ENCODE data around the gene DEK.
"Not testable (repeated sequence)": the region's sequence is repeated elsewhere in the genome, so short reads cannot be mapped to it uniquely, and the experiment has no call there.

DEK gene

DNA sequence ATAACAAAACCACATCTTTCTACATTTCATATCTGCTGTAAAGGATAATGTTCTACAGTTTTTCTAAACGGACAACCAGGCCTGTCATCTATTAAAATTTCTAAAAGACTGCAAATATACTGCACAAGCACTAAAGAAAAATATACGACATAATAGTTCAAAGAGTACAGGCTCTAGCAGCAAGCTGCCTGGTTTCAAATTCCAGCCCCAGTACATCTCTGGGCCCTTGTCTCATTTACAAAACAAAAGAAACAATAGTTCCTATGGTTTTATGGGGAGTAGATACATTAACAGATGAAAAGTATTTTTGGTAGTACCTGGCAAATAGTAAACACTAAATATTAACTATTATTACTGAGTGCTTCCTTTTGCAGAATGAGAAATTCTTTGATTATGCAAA lies 24.1 kb downstream of the DEK start:
- DNase-seq (ENCODE audit: low read depth, low spot score) = no peak

GRCh38 chr6:18237167-18237566 lies 27.2 kb downstream of the DEK start:
- no peak for DNase-seq (ENCODE audit: low read depth, low spot score)

GRCh38 chr6:18235524-18235923 lies 28.8 kb downstream of the DEK start:
- no peak for DNase-seq (ENCODE audit: low read depth, low spot score)

GRCh38 chr6:18234564-18234963 lies 29.8 kb downstream of the DEK start:
- no peak for DNase-seq (ENCODE audit: low read depth, low spot score)

DNA sequence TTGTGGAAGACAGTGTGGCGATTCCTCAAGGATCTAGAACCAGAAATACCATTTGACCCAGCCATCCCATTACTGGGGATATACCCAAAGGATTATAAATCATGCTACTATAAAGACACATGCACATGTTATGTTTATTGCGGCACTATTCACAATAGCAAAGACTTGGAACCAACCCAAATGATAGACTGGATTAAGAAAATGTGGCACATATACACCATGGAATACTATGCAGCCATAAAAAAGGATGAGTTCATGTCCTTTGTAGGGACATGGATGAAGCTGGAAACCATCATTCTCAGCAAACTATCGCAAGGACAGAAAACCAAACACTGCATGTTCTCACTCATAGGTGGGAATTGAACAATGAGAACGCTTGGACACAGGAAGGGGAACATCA lies 30.6 kb downstream of the DEK start:
- not testable (repeated sequence) for DNase-seq (ENCODE audit: low read depth, low spot score)

GRCh38 chr6:18231856-18232255 lies 32.5 kb downstream of the DEK start:
- not testable (repeated sequence) for DNase-seq (ENCODE audit: low read depth, low spot score)

DNA sequence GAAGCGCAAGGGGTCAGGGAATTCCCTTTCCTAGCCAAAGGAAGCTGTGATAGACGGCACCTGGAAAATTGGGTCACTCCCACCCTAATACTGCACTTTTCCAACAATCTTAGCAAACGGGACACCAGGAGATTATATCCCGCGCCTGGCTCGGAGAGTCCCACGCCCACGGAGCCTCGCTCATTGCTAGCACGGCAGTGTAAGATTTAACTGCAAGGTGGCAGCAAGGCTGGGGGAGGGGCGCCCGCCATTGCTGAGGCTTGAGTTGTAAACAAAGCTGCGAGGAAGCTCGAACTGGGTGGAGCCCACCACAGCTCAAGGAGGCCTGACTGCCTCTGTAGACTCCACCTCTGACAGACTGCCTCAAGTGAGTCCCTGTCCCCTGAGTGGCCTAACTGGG lies 35.7 kb downstream of the DEK start:
- DNase-seq (ENCODE audit: low read depth, low spot score) = not testable (repeated sequence)

- DNase-seq (ENCODE audit: low read depth, low spot score) = not testable (repeated sequence)
These were observed 37.2 kb downstream of the DEK start for GRCh38 chr6:18227166-18227565.

- DNase-seq (ENCODE audit: low read depth, low spot score) = not testable (repeated sequence)
These were observed 37.8 kb downstream of the DEK start for GRCh38 chr6:18226451-18227105.

DNA sequence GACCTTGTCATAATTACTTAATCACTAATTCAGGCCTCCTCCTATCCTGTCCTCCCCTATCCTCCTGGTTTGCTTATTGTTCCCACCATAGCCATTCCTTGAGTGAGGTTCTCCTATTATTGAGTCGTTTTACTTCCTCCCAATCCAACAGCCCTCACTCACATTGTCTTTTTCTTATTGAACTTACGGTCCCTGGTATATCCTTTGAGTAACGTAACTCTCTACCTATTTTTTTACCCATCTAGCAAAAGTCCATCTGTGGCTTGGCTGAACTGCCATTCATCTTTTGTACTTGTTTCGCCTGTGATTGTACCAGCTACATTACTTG lies 43.1 kb downstream of the DEK start:
- DNase-seq (ENCODE audit: low read depth, low spot score) = no peak

DNA sequence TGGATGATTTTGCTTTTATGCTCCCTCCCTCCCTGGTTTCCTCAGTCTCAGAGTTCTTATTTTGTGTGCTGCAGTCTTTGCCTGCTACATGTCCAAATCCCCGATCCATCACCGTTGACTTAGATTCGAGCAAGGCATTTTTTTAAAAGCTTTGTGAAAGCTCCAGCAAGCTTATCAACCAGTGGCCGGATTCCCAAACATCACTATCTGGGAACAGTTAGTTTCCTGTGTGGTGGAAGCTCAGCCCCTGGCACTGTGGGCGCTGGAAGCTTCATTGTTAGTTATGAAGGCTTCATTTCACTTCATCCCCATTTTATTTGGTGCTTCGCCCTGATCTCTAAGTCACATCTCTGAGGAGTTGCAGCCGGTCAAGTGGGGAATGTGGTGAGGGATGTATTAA lies 44.7 kb downstream of the DEK start:
- DNase-seq (ENCODE audit: low read depth, low spot score) = no peak

GRCh38 chr6:18218233-18218632 lies 46.1 kb downstream of the DEK start:
- DNase-seq (ENCODE audit: low read depth, low spot score) = no peak

- no peak for DNase-seq (ENCODE audit: low read depth, low spot score)
These were observed 47.9 kb downstream of the DEK start for GRCh38 chr6:18216411-18216810.

DNA sequence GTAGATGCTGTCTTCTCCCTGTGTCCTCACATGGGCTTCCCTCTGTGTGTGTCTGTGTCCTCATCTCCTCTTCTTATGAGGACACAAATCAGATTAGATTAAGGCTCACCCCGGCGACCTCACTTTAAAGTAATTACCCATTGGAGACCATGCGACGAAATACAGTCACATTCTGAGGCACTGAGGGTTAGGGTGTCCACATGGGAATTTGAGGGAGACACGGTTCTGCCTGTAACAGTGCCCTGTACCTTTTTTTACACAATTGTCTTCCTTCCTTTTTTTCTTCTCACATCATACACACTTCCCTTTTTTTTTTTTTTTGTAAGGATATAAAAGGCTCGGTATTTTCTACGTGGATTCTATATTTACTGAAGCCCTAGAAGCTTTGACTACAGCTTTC lies 48.9 kb downstream of the DEK start:
- no peak for DNase-seq (ENCODE audit: low read depth, low spot score)

- DNase-seq (ENCODE audit: low read depth, low spot score) = no peak
These were observed 50.3 kb downstream of the DEK start for GRCh38 chr6:18214003-18214402.

DNA sequence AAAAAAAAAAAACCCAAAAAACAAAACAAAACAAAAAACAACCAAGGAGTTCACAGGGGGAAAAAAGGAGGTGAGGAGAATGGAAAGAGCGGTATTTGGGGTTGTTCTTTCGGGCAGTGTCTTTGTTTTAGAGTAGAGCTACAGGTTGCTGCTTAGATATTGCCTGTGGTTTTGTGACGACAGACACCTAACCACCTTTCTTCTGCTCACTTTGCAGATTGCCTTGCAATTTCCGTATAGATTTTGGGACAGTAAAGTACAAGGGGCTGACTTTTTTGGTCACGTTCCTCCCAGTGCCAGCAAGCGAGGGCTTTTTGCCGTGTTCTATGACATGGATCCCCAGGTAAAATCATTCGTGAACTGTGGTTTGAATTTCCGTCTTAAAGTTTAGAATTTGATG lies 50.9 kb downstream of the DEK start:
- DNase-seq (ENCODE audit: low read depth, low spot score) = no peak

- no peak for DNase-seq (ENCODE audit: low read depth, low spot score)
These were observed 52.1 kb downstream of the DEK start for GRCh38 chr6:18212231-18212630.

- DNase-seq (ENCODE audit: low read depth, low spot score) = no peak
These were observed 53.0 kb downstream of the DEK start for GRCh38 chr6:18211338-18211737.

DNA sequence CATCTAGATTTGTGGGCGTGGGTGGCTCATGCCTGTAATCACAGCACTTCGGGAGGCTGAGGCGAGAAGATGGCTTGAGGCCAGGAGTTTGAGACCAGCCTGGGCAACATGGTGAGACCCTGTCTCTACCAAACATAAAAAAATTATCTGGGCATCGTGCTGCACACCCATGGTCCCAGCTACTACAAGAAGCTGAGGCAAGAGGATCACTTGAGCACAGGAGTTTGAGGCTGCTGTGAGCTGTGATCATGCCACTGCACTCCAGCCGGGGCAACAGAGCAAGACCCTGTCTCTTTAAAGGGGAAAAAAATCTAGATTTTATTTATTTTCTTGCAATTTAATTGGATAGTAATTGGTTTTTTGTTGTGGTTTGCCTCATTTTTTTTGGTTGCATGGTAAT lies 53.6 kb downstream of the DEK start:
- no peak for DNase-seq (ENCODE audit: low read depth, low spot score)

DNA sequence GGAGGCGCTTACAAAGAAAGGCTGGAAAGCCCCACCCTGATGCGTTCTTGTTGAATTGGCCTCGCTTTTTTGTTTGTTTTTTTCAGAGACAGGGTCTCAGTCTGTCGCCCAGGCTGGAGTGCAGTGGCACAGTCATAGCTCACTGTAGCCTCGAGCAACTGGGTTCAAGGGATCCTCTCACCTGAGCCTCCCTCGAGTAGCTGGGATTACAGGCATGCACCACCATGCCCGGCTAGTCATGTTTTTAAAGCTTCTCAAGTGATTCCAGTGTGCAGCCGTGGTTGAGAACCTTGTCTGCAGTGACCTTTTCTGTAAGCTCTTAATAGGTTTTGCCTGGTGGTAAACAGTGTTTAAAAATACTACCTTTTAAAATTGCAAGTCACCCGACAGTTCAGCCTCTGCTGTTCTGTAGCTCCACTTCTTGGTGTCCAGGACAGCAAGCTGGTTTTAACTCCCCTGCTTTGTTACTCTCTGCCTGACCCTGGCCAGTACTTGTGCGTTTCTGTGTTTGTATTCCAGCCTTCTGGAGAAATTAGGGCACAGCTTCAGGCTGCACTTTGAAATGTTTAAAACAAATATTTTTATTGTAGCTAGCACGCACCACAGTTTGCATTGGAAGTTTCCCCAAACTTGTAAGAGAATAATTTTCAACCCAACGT lies 54.7 kb downstream of the DEK start:
- DNase-seq (ENCODE audit: low read depth, low spot score) = no peak

DNA sequence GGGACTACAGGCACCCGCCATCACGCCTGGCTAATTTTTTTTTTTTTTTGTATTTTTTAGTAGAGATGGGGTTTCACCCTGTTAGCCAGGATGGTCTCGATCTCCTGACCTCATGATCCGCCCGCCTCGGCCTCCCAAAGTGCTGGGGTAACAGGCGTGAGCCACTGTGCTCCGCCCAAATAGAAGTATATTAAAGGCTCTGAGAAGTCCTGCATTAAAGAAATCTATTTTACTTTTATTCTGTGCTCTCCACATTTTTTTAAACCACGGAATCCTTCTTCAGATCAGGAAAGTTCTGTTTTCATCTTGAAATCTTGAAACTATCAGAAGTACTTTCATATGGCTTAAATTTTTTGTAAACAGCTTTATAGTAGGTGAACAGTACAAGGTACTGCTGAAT lies 55.6 kb downstream of the DEK start:
- not testable (repeated sequence) for DNase-seq (ENCODE audit: low read depth, low spot score)

DNA sequence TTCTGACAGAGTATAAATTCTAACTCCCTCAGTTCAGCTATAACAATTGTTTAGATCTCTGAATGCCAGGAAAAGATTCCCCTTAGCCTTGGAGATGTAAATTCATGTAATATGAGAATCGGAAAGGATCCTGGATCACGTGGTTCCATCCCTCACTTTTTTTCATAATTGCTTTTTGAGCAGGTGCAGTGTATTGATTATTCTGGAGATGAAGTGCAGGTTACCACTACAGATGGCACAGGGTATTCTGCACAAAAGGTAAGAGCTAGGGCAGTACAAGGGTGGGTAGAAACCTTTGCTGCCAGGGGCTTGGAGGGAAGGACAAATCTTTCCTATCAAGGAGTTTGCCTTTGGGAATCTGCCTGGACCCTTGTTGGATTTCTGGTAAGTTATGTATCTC lies 56.4 kb downstream of the DEK start:
- no peak for DNase-seq (ENCODE audit: low read depth, low spot score)

DNA sequence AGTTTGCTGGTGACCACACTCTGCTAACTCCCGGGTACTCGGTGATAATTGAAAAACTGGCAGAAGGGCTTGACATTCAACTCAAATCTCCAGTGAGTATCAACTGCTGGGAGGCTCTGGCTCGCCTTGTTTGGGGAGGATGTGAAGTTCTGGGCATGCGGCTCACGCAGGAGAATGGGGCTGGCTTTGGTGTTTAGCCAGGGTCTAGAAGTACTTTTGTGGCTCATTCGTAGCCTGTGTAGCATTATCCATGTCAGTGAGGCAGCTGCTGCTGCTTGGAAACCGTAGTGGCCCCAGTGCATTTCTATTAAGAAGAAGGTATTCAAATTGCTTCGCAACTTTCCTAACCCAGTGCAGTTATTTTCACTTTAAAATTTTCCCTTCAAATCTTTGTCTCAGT lies 56.9 kb downstream of the DEK start:
- DNase-seq (ENCODE audit: low read depth, low spot score) = no peak

DNA sequence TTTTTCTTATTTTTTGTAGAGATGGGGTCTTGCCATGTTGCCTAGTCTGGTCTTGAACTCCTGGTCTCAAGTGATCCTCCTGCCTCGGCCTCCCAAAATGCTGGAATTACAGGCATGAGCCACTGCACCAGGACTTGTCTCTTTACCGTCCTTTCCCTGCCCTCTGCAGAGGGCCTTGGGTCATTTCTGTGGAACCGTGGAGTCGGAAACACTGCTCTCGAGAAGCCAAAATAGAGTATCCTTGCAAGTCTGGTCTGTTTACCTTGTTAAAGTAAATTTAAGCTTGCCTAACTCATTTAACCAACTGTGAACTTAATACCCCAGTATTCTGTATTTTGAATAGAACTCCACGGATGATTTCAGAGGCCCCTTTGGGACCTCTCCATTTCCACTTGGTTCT lies 57.7 kb downstream of the DEK start:
- no peak for DNase-seq (ENCODE audit: low read depth, low spot score)
